ENCODE measurements around the gene MEIS1. TPM values are rescaled to one million over a fixed set of nuclear protein-coding genes. Genes with fewer than 3 reads are reported as not detected.

MEIS1 gene
- polyA plus RNA-seq, 1 donor (not counting 4 experiments of a cell fraction or from before 2014, with no cell fraction given) = 3.1 TPM

GRCh38 chr2:66442516-66443185 is 7.7 kb downstream of the MEIS1 start:
- no peak overlapping the region for H3K27ac ChIP-seq (ENCODE audit: control insufficient read depth, insufficient read depth, low read length)
- no peak for TF ChIP-seq EZH2 (IDR thresholded peaks at IDR 0.05; ENCODE audit: low read length)
- no peak for TF ChIP-seq CTCF (optimal IDR thresholded peaks at IDR 0.05 in 1 of 3, IDR thresholded peaks at IDR 0.05 in 1 of 3, conservative IDR thresholded peaks at IDR 0.05 in 1 of 3; ENCODE audit: extremely low read depth in 1 of 3, insufficient read depth in 2 of 3, low read length in 3 of 3)
- H3K36me3 ChIP-seq (ENCODE audit: control insufficient read depth in 2 of 2, extremely low read depth in 1 of 2, insufficient read depth in 2 of 2, low read length in 2 of 2) = peaks cover 0 to 4% of the 10 kb centered on the region in 2 experiments
- no peak for DNase-seq (ENCODE audit: low read depth, low spot score)
- H3K4me3 ChIP-seq (ENCODE audit: control insufficient read depth in 2 of 3, extremely low read depth in 1 of 3, insufficient read depth in 2 of 3, low read depth in 1 of 3, low read length in 3 of 3) = no peak overlapping the region
- no peaks in the 10 kb centered on the region for H3K79me2 ChIP-seq (ENCODE audit: control insufficient read depth, insufficient read depth, low read length)
- H3K9me1 ChIP-seq (ENCODE audit: control insufficient read depth, extremely low read depth, insufficient read depth, low read length) = no peaks in the 10 kb centered on the region
- no peak for FAIRE-seq
- dilution Hi-C loops (cut with MboI; ENCODE audit: extremely low pct_ligation_motif_present, low sequenced_read_pairs) = no loop called here
- no peak overlapping the region for H2AFZ ChIP-seq (ENCODE audit: control insufficient read depth, low read length)
- no peaks in the 10 kb centered on the region for H3K27me3 ChIP-seq (ENCODE audit: control insufficient read depth, extremely low read depth, insufficient read depth, low read length)
- no peak overlapping the region for H3K4me2 ChIP-seq (ENCODE audit: control insufficient read depth, extremely low read depth, insufficient read depth, low read depth, low read length)
- H3K9me3 ChIP-seq (ENCODE audit: control insufficient read depth, low read depth, low read length) = no peaks in the 10 kb centered on the region
- peaks cover 2% of the 10 kb centered on the region for H3K4me1 ChIP-seq (ENCODE audit: control insufficient read depth, extremely low read depth, insufficient read depth, low read length)
- H3K9ac ChIP-seq (ENCODE audit: control insufficient read depth, extremely low read depth, insufficient read depth, low read length) = no peak overlapping the region
- no peaks in the 10 kb centered on the region for H4K20me1 ChIP-seq (ENCODE audit: control insufficient read depth, extremely low read depth, insufficient read depth, low read length)

- no peak overlapping the region for H3K27ac ChIP-seq (ENCODE audit: control insufficient read depth, insufficient read depth, low read length)
- no peak overlapping the region for H3K9ac ChIP-seq (ENCODE audit: control insufficient read depth, extremely low read depth, insufficient read depth, low read length)
- dilution Hi-C loops (cut with MboI; ENCODE audit: extremely low pct_ligation_motif_present, low sequenced_read_pairs) = no loop called here
- no peak overlapping the region for H3K4me3 ChIP-seq (ENCODE audit: control insufficient read depth in 2 of 3, extremely low read depth in 1 of 3, insufficient read depth in 2 of 3, low read depth in 1 of 3, low read length in 3 of 3)
- TF ChIP-seq CTCF (optimal IDR thresholded peaks at IDR 0.05 in 1 of 3, IDR thresholded peaks at IDR 0.05 in 1 of 3, conservative IDR thresholded peaks at IDR 0.05 in 1 of 3; ENCODE audit: extremely low read depth in 1 of 3, insufficient read depth in 2 of 3, low read length in 3 of 3) = no peak
- no peak for TF ChIP-seq EZH2 (IDR thresholded peaks at IDR 0.05; ENCODE audit: low read length)
- H3K79me2 ChIP-seq (ENCODE audit: control insufficient read depth, insufficient read depth, low read length) = no peaks in the 10 kb centered on the region
- H3K36me3 ChIP-seq (ENCODE audit: control insufficient read depth in 2 of 2, extremely low read depth in 1 of 2, insufficient read depth in 2 of 2, low read length in 2 of 2) = peaks cover 0 to 4% of the 10 kb centered on the region in 2 experiments
- no peak for DNase-seq (ENCODE audit: low read depth, low spot score)
- no peaks in the 10 kb centered on the region for H3K27me3 ChIP-seq (ENCODE audit: control insufficient read depth, extremely low read depth, insufficient read depth, low read length)
- H3K9me1 ChIP-seq (ENCODE audit: control insufficient read depth, extremely low read depth, insufficient read depth, low read length) = no peaks in the 10 kb centered on the region
- H2AFZ ChIP-seq (ENCODE audit: control insufficient read depth, low read length) = no peak overlapping the region
- H4K20me1 ChIP-seq (ENCODE audit: control insufficient read depth, extremely low read depth, insufficient read depth, low read length) = no peaks in the 10 kb centered on the region
- H3K9me3 ChIP-seq (ENCODE audit: control insufficient read depth, low read depth, low read length) = no peaks in the 10 kb centered on the region
- H3K4me2 ChIP-seq (ENCODE audit: control insufficient read depth, extremely low read depth, insufficient read depth, low read depth, low read length) = no peak overlapping the region
- no peak for FAIRE-seq
- H3K4me1 ChIP-seq (ENCODE audit: control insufficient read depth, extremely low read depth, insufficient read depth, low read length) = no peaks in the 10 kb centered on the region
Measured at GRCh38 chr2:66443186-66443978, 8.5 kb downstream of the MEIS1 start.

Measured in keratinocyte (primary cell).